ENCODE results near the gene UBAC2.
"Not testable (repeated sequence)": the region's sequence is repeated elsewhere in the genome, so short reads cannot be mapped to it uniquely, and the experiment has no call there.

UBAC2 gene

GRCh38 chr13:99408703-99409000 is 208.0 kb downstream of the UBAC2 start:
- ATAC-seq (replicated peaks; ENCODE audit: extremely low read depth, poor library complexity, severe bottlenecking) = no peak
- no peak for DNase-seq (ENCODE audit: low spot score in 2 of 2)
- Mint-ChIP-seq H3K27ac (ENCODE audit: low read depth) (no peak overlapping the region), H3K36me3 (ENCODE audit: insufficient read depth) (no peaks in the 10 kb centered on the region), H3K4me3 (no peak overlapping the region), H3K27me3 (no peaks in the 10 kb centered on the region), H3K4me1 (peaks cover 9% of the 10 kb centered on the region), H3K9me3 (no peaks in the 10 kb centered on the region)

GRCh38 chr13:99409461-99410083 is 208.9 kb downstream of the UBAC2 start:
- not testable (repeated sequence) for H3K4me1 Mint-ChIP-seq; DNase-seq (ENCODE audit: low spot score in 2 of 2); H3K9me3 Mint-ChIP-seq; H3K27me3 Mint-ChIP-seq; ATAC-seq (replicated peaks; ENCODE audit: extremely low read depth, poor library complexity, severe bottlenecking); H3K36me3 Mint-ChIP-seq (ENCODE audit: insufficient read depth); H3K4me3 Mint-ChIP-seq; H3K27ac Mint-ChIP-seq (ENCODE audit: low read depth)

GRCh38 chr13:99410646-99411475 is 210.2 kb downstream of the UBAC2 start:
- H3K36me3 Mint-ChIP-seq (ENCODE audit: insufficient read depth); H3K27me3 Mint-ChIP-seq; H3K4me3 Mint-ChIP-seq; ATAC-seq (replicated peaks; ENCODE audit: extremely low read depth, poor library complexity, severe bottlenecking); H3K4me1 Mint-ChIP-seq; H3K9me3 Mint-ChIP-seq; H3K27ac Mint-ChIP-seq (ENCODE audit: low read depth); DNase-seq (ENCODE audit: low spot score in 2 of 2): not testable (repeated sequence)

- ATAC-seq (replicated peaks; ENCODE audit: extremely low read depth, poor library complexity, severe bottlenecking) (no peak), DNase-seq (ENCODE audit: low spot score in 2 of 2) (no peak)
- Mint-ChIP-seq H3K9me3 (no peaks in the 10 kb centered on the region), H3K4me3 (no peak overlapping the region), H3K36me3 (ENCODE audit: insufficient read depth) (no peaks in the 10 kb centered on the region), H3K27ac (ENCODE audit: low read depth) (no peak overlapping the region), H3K27me3 (no peaks in the 10 kb centered on the region), H3K4me1 (no peaks in the 10 kb centered on the region)
These were observed 212.2 kb downstream of the UBAC2 start for GRCh38 chr13:99412856-99413255.

DNA sequence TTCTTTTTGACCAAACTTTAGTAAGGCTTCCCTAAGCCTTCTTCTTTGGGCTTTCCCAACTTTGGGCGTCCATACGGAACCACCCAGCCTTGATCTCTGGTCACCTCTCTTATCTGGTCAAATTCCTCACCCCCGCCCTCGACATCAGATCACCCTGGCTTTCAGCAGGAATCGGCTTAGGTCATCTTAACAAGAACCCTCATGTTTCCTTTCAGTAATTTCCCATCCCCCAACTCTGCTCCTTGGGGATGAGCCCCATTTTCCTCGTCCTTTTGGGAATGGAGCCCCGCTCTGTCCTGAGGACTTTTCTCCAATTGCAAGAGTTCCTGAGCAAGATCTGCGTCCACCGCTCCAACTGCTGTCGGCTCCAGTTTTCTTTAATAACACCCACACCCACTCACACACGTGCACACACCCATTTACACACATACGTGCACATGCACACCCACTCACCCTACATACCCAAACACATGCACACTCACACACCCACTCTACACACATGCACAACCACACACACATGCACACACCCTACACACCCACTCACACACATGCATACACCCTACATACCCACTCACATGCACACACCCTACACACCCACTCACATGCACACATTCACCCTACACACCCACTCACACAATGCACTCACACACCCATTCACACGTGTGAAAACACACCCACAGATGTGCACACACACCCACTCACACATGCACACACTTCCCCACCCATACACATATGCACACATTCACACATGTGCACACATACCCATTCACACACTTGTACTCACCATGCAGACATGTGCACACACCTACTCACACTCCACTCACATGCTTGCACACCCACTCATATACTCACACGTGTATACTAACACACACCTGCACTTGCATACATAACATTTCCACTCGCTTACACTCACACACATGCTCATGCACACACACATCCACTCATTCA is 213.7 kb downstream of the UBAC2 start:
- Mint-ChIP-seq H3K4me1 (no peaks in the 10 kb centered on the region), H3K4me3 (no peak overlapping the region), H3K9me3 (no peaks in the 10 kb centered on the region), H3K36me3 (ENCODE audit: insufficient read depth) (no peaks in the 10 kb centered on the region), H3K27ac (ENCODE audit: low read depth) (no peak overlapping the region), H3K27me3 (no peaks in the 10 kb centered on the region)
- no peak for ATAC-seq (replicated peaks; ENCODE audit: extremely low read depth, poor library complexity, severe bottlenecking)
- DNase-seq (ENCODE audit: low spot score in 2 of 2) = no peak

DNA sequence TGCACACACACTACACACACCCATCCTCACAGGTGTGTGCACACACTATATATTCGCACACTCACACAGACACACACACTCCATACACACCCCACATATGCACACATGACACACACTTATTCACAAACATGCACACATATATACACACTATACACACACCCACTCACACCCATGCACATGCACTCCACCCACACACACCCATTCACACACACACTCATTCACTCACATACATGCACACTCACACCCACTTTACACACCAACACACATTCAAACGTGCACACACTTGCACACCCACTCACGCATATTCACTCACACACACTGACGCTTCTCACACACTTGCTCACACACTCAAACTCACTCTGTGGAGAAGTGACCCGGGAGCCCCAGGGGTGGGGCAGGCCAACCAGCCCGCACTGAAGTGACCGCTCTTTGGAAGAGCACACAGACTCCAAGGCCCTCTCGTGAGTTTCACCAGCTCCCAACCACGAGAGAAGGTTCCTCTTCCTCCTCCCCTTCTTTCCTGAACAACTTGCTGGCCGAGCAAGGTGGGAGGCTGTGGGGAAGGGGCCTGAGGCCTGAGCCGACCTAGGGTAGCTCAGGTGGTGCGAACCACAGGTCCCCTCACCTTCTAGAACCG is 214.5 kb downstream of the UBAC2 start:
- Mint-ChIP-seq H3K27ac (ENCODE audit: low read depth) (no peak overlapping the region), H3K4me3 (no peak overlapping the region), H3K36me3 (ENCODE audit: insufficient read depth) (peaks cover under 1% of the 10 kb centered on the region), H3K4me1 (peaks cover 7% of the 10 kb centered on the region), H3K9me3 (no peaks in the 10 kb centered on the region), H3K27me3 (no peaks in the 10 kb centered on the region)
- ATAC-seq (replicated peaks; ENCODE audit: extremely low read depth, poor library complexity, severe bottlenecking) (no peak), DNase-seq (ENCODE audit: low spot score in 2 of 2) (no peak)

- Mint-ChIP-seq H3K4me3 (no peak overlapping the region), H3K27me3 (no peaks in the 10 kb centered on the region), H3K36me3 (ENCODE audit: insufficient read depth) (peaks cover 7% of the 10 kb centered on the region), H3K9me3 (no peaks in the 10 kb centered on the region), H3K27ac (ENCODE audit: low read depth) (no peak overlapping the region), H3K4me1 (peaks cover 15% of the 10 kb centered on the region)
- DNase-seq (ENCODE audit: low spot score in 2 of 2) (no peak), ATAC-seq (replicated peaks; ENCODE audit: extremely low read depth, poor library complexity, severe bottlenecking) (no peak)
These were observed 215.2 kb downstream of the UBAC2 start for GRCh38 chr13:99415851-99416331.

GRCh38 chr13:99416411-99417121 is 215.9 kb downstream of the UBAC2 start:
- Mint-ChIP-seq H3K36me3 (ENCODE audit: insufficient read depth) (peaks cover 7% of the 10 kb centered on the region), H3K4me3 (no peak overlapping the region), H3K4me1 (peaks cover 21% of the 10 kb centered on the region), H3K9me3 (no peaks in the 10 kb centered on the region), H3K27ac (ENCODE audit: low read depth) (no peak overlapping the region), H3K27me3 (no peaks in the 10 kb centered on the region)
- ATAC-seq (replicated peaks; ENCODE audit: extremely low read depth, poor library complexity, severe bottlenecking) (no peak), DNase-seq (ENCODE audit: low spot score in 2 of 2) (no peak)

DNA sequence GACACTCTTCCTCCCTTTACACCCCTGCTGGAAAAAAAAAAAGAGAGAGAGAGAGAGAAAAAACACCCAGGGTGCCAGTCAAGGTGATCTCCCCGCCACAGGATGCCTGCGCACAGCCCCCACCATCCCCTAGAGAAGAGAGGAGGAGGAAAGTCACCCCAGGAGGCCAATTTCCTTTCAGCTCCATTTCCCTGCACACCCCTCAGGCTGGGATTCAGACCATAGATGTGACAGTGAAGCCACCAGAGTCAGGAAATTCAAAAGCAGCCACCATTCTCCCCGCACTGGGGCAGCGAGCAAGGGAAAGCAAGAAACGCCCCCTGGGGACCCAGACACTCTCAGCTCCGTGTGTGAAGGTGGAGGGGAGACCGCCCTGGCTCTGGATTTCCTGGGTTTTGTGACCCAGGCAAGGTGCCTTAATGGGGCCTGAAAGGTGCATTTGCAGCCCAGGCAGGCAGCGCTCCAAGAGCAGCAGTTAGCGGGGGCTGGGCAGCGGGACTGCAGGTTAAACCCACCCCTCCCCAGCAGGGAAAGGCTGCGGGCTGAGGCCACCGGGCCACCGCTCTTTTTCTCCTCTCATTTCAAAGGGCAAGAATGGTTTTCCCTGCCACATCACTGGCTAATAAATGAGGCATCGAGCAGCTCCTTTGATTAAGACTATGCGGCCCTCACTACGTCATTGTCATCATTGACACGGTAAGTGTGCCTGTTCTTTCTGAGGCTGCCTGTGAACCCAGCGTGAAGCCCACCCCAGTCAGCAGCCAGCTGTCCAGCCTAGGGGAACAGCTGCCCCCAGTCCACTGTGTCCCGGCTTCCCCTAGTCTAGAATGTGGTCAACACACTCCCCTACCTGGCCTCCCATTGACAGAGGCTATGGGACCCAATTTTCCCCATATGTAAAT is 216.8 kb downstream of the UBAC2 start:
- H3K27ac Mint-ChIP-seq (ENCODE audit: low read depth) = no peak overlapping the region
- no peaks in the 10 kb centered on the region for H3K9me3 Mint-ChIP-seq
- DNase-seq (ENCODE audit: low spot score in 2 of 2) = no peak
- H3K27me3 Mint-ChIP-seq = no peaks in the 10 kb centered on the region
- H3K4me1 Mint-ChIP-seq = peaks cover 30% of the 10 kb centered on the region
- no peak for ATAC-seq (replicated peaks; ENCODE audit: extremely low read depth, poor library complexity, severe bottlenecking)
- H3K36me3 Mint-ChIP-seq (ENCODE audit: insufficient read depth) = peaks cover 7% of the 10 kb centered on the region
- H3K4me3 Mint-ChIP-seq = no peak overlapping the region

- Mint-ChIP-seq H3K36me3 (ENCODE audit: insufficient read depth) (peaks cover 7% of the 10 kb centered on the region), H3K27me3 (no peaks in the 10 kb centered on the region), H3K27ac (ENCODE audit: low read depth) (no peak overlapping the region), H3K4me1 (peaks cover 34% of the 10 kb centered on the region), H3K4me3 (no peak overlapping the region), H3K9me3 (no peaks in the 10 kb centered on the region)
- no peak for ATAC-seq (replicated peaks; ENCODE audit: extremely low read depth, poor library complexity, severe bottlenecking)
- DNase-seq (ENCODE audit: low spot score in 2 of 2) = no peak
These were observed 217.6 kb downstream of the UBAC2 start for GRCh38 chr13:99418103-99418842.

DNA sequence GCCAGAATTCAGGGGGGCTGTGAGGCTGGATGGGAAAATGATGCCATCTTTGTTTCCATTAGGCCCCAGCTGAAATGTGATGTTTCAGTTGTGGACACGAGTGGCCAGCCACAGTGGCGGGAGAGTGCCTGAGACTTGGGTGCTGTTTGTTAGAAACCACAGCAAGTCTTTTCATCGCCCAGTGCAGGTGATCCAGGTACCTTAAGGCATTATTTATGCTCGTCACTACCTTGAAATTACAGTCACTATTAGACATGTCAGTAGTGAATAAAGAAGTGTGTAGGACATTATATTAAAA is 218.1 kb downstream of the UBAC2 start:
- ATAC-seq (replicated peaks; ENCODE audit: extremely low read depth, poor library complexity, severe bottlenecking) (no peak), DNase-seq (ENCODE audit: low spot score in 2 of 2) (no peak)
- H3K27ac Mint-ChIP-seq (ENCODE audit: low read depth) = no peak overlapping the region
- no peaks in the 10 kb centered on the region for H3K9me3 Mint-ChIP-seq
- peaks cover 34% of the 10 kb centered on the region for H3K4me1 Mint-ChIP-seq
- H3K27me3 Mint-ChIP-seq = no peaks in the 10 kb centered on the region
- H3K36me3 Mint-ChIP-seq (ENCODE audit: insufficient read depth) = peaks cover 7% of the 10 kb centered on the region
- H3K4me3 Mint-ChIP-seq = no peak overlapping the region
